Melanocyte of skin (primary cell): ENCODE results near the gene TP53TG3D. TPM values are rescaled to one million over a fixed set of nuclear protein-coding genes. Genes with fewer than 3 reads are reported as not detected.

Source experiments
- small RNA-seq, 2 donors: library from RNA; depleted of rRNA; stranded (forward); fragments of <200 nt; gene quantifications; one replicate each; pipeline ENCODE3, GENCODE V24; 2012
- total RNA-seq, 2 donors: library from RNA; depleted of rRNA; stranded (reverse); fragments of >200 nt; gene quantifications; 2 replicates each; pipeline ENCODE4 v1.2.3, GENCODE V29; 2012

TP53TG3D gene
- 1 to 10 TPM; 2.1 to 2.3 TPM for total RNA-seq

GRCh38 chr16:32252986-32253385, at the start of gene TP53TG3D:
TSS of gene TP53TG3D (plus strand) at chr16:32253286. CDS start at chr16:32253354, 68 bp downstream.

Small RNAs within 50 kb of the gene (small RNA-seq; reads per million reads assigned to genes)
- gene AC133485.1 (0 reads per million in 2 donors), gene AC140878.1 (0 reads per million in 2 donors)
